ENCODE measurements around the gene NELL1.
"Not testable (repeated sequence)": the region's sequence is repeated elsewhere in the genome, so short reads cannot be mapped to it uniquely, and the experiment has no call there.

NELL1 gene

DNA sequence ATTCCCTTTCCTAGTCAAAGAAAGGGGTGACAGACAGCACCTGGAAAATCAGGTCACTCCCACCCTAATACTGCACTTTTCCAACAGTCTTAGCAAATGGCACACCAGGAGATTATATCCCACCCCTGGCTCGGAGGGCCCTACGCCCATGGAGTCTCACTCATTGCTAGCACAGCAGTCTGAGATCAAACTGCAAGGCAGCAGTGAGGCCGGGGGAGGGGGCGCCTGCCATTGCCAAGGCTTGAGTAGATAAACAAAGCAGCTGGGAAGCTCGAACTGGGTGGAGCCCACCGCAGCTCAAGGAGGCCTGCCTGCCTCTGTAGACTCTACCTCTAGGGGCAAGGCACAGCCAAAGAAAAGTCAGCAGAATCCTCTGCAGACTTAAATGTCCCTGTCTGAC, 602.8 kb downstream of the NELL1 start:
- DNase-seq (ENCODE audit: low read depth, low spot score); H3K27ac ChIP-seq: not testable (repeated sequence)

DNA sequence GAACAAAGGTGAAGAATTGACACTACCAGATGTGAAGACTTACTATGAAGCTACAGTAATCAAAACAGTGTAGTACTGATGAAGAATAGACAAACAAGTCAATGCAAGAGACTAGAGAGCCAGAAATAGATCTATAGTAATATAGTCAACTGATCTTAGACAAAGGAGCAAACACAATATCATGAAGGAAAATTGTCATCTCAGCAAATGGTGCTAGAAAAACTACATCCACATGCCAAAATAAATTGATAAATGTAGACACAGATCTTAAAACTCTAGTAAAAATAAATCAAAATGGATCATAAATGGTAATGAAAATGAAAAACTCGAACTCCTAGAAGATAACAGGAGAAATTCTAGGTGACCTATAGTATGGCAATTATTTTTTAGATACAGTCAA, 609.5 kb downstream of the NELL1 start:
- H3K27ac ChIP-seq, result no peak overlapping the region
- DNase-seq (ENCODE audit: low read depth, low spot score), result no peak

DNA sequence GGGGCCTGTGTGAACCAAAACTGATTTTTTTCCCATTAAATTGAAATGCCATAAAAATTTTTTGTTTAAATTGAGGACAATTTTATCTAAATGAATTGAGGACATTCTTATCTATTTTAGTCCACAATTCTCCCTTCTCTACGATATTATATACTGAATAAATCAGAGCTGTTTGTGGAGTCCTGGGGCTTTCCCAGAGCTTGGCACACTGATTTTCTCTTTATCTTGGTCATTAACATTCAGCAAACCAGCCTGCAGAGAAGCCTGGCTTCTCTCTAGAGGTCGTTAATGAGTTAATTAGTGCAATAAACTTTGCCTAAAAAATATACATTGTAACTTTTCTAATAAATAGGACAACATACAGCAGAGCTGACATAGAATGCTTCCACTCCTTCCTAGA, 615.7 kb downstream of the NELL1 start:
- no peak overlapping the region for H3K27ac ChIP-seq
- DNase-seq (ENCODE audit: low read depth, low spot score), result no peak

DNA sequence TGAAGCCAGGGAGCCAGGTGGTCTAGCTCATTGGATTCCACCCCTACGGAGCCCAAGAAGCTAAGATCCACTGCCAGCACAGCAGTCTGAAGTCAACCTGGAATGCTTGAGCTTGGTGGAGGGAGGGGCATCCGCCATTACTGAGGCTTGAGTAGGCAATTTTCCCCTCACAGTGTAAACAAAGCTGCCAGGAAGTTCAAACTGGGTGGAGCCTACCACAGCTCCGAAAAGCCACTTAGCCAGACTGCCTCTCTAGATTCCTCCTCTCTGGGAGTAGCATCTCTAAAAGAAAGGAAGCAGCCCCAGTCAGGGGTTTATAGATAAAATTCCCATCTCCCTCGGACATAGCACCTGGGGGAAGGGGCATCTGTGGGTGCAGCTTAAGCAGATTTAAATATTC, 620.3 kb downstream of the NELL1 start:
- no peak for DNase-seq (ENCODE audit: low read depth, low spot score)
- no peak overlapping the region for H3K27ac ChIP-seq

DNA sequence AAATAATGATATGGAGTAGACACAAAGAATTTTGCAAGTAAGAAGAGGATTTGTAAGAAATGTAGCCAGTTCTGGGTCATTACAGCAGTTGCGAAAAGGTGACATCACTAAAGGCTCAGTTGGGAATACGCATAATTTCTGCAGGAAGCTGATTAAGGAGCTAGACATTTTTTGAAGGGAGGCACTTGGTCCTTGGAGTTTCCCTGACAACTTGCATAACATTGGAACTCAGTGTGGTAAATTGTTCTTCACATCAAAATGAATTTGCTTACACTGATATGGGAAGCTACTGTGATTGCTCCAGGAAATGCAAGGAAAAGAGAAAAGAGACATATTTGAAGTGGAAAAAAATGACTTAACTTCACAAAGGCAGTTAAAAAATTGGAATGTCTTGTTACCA, 626.1 kb downstream of the NELL1 start:
- no peak for DNase-seq (ENCODE audit: low read depth, low spot score)
- H3K27ac ChIP-seq, result no peak overlapping the region

DNA sequence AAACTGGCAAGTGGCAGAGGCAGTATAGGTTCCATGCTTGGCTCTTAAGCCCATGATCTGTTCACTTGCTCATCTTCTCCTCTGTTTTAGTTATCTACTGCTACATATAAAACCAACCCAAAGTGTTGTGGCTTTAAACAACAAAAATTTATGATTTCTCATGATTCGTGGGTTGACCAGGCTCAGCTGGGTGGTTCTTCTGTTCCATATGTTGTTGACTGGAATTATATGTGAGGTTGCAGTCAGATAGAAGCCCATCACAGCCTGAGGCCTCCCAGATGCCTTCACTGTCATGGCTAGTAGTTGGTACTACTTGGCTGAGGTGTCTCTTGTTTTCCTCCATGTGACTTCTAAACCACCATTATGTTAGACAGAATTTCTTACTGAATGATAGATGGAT, 632.6 kb downstream of the NELL1 start:
- DNase-seq (ENCODE audit: low read depth, low spot score), result no peak
- no peak overlapping the region for H3K27ac ChIP-seq

DNA sequence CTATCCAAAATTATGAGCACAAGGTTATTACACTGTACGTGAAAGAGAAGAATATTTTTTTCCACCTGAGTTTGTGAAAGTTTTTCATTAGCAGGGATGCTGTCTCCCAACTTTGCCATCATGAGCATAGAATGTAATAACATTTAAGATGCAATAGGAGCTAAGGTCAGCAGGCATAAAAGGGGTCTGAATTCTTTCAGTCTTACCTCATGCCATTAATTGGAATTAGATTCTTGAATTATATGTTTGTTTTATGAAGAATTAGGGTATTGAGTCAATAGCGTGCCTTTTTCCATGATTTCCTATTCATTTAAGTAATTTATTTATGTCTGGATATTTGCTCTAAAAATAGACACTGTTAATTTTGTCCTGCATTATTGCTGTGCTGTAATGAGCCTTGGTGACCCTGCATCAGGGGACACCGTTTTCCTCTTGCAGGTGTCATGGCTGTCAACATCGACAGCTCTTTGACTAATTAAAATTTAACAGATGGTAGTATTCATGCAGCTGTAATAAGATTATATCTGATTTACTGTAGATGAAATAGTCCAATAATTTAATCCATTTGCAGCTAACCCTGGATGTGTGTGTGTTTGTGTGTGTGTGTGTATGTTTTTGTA, 637.5 kb downstream of the NELL1 start:
- no peak for DNase-seq (ENCODE audit: low read depth, low spot score)
- H3K27ac ChIP-seq, result no peak overlapping the region

DNA sequence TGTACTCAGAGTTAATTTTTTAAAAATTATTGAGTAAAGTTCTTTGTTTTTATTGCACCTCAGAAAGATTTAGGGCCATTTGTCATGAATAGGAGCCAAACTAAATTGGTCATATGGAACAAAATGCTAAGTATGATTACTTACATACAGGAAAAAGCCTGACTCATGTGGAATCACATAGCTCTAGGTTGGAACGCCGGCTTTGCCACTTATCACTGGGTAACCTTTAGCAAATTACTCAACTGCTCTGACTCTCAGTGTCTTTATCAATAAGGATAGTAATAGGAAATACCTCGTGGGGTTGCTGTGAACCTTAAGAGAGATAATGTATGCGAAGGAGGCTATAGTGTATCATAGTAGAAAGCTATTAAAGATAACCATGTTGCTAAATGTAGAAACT, 638.5 kb downstream of the NELL1 start:
- no peak for DNase-seq (ENCODE audit: low read depth, low spot score)
- H3K27ac ChIP-seq, result no peak overlapping the region

DNA sequence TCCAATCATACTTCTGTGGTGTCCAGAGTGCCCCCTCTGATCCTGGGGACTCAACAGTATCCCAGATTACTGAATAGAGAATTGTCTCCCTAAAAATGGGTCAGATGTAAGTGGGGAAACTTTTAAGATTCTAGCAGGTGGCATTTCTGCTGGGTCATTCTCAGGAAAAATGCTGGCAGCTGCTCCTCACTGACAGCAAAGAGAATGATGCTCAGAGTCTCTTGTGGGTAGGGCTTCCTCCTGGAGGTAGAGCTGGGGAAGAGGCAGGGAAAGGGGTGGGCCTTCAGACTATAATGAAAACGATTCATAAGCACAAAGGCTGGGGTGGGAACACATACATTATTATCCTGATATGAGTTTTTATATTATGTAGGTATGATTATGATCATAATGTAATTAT, 647.2 kb downstream of the NELL1 start:
- no peak for DNase-seq (ENCODE audit: low read depth, low spot score)
- no peak overlapping the region for H3K27ac ChIP-seq

DNA sequence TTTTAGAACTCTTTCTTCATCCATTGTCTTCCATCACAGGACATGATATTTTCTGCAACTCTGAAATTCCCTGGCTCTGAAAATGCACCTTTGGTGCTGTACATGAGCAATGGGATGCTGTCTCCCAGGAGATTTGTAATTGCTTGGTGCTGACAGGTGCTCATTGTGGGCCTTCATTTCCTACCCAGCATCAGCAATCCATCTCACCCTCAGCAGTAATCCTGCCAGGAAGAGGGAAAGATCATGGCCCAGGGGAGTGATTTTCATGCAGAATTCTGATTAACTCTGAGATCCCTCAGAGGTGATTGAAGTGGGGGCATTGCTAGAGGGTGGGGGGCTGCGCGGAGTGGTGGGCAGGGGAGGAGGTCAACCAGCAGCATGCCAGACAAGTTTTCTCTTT, 651.7 kb downstream of the NELL1 start:
- no peak for DNase-seq (ENCODE audit: low read depth, low spot score)
- no peak overlapping the region for H3K27ac ChIP-seq

DNA sequence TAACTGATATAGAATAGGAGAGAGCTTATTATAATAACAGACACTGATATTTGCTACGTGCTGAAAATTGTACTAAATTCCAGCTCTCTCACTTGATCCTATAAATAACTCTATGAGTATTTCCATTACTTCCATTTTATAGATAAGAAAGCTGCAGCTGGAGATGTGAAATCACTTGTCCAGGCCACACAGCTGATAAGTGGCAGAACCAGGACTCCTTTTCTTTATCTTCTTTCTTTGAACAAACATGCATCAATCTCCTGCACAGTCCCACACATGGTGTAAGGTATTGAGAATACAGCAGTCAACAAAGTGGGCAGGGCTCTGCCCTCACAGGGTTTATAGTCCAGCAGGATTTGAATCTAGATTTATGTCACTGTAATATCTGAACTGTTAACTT, 652.1 kb downstream of the NELL1 start:
- H3K27ac ChIP-seq, result no peak overlapping the region
- DNase-seq (ENCODE audit: low read depth, low spot score), result no peak

DNA sequence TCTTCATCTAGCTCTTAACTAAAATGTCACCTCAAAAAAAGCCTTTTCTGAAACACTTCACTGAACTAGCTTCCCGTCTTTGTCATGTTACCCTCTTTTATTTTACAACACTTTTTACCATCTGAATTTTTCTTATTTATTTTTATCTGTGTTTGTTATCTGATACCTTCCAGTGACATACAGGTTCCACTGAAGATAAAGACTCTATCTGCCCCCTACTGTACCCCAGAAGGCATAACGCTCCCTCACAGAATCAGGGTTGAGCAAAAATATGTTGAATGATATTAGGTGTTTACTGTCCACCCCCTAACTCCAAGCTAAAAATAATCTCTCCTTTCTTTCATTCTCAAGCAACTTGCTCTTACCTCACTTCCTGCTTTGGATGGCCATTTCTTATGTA, 654.2 kb downstream of the NELL1 start:
- DNase-seq (ENCODE audit: low read depth, low spot score), result no peak
- no peak overlapping the region for H3K27ac ChIP-seq

DNA sequence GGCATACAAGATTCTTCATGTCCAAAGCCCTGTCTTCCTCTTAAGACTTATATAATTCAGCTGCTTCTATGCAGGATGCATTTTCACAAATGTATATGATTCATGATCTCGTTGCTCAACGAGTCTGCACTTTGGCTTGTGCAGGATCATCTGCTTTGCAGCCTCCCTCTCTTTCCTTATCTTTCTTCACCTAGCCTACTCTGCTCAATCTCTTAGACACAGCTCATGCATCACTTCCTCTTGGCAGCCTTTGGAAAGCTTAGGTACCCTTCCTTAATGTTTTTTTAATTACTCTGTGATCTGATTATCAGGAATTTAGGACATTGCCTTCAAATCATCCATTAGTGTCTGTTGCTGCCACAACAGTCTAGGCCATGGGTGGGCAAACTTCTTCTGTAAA, 673.8 kb downstream of the NELL1 start:
- no peak overlapping the region for H3K27ac ChIP-seq

DNA sequence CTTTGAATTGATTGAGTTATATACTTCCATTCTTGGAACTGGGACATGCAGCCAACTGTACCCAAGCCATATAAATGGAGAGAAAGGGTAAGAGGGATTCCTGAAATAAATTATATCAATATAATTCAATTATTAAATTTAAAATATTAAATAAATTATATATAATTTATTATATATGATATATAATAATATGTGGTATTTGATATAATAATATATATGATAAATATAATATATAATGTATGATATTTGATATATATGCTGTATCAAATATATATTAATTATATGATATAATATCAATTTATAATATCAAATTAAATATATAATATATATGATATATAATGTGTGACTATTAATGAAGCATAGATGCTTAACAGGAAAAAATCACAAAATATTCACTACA, 677.0 kb downstream of the NELL1 start:
- no peak for DNase-seq (ENCODE audit: low read depth, low spot score)
- no peak overlapping the region for H3K27ac ChIP-seq

More for the DNA sequence above, 673.8 kb downstream of the NELL1 start:
- no peak for DNase-seq (ENCODE audit: low read depth, low spot score)

DNA sequence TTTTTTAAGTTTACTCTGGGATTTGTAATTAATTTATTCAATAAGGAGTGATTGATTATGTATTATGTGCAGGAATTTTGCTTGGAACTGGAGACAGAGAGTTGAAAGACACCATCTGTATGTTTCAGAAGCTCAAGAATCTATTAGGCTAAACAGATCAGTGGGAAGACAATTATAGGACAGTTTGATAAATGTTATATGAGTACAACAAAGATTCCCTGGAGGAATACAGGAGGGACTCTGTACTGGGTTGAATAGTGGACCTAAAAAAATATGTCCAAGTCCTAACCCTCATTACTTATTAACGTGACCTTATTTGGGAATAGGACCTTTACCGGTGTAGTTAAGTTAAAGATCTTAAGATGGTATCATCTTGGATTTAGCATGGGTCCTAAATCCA, 681.2 kb downstream of the NELL1 start:
- no peak for DNase-seq (ENCODE audit: low read depth, low spot score)
- H3K27ac ChIP-seq, result no peak overlapping the region

DNA sequence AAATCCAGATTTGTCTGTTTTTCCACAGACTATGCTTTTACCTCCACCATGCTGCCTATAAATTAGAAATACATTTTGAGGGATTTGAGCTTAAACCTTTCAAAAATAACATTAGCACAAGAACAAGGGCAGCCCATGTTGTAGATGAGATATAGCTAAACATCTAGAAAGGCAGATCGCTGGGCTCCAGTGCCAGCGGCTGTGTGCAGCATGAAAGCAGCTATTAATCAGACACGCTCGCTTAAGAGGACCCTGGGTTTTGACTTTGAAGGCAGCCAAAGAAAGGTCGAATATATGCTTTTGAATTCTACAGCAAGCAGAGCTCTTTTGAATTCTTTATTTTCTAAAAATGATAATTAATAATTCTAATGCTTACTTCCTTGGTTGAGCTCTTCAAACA, 684.0 kb downstream of the NELL1 start:
- no peak overlapping the region for H3K27ac ChIP-seq
- DNase-seq (ENCODE audit: low read depth, low spot score), result no peak

DNA sequence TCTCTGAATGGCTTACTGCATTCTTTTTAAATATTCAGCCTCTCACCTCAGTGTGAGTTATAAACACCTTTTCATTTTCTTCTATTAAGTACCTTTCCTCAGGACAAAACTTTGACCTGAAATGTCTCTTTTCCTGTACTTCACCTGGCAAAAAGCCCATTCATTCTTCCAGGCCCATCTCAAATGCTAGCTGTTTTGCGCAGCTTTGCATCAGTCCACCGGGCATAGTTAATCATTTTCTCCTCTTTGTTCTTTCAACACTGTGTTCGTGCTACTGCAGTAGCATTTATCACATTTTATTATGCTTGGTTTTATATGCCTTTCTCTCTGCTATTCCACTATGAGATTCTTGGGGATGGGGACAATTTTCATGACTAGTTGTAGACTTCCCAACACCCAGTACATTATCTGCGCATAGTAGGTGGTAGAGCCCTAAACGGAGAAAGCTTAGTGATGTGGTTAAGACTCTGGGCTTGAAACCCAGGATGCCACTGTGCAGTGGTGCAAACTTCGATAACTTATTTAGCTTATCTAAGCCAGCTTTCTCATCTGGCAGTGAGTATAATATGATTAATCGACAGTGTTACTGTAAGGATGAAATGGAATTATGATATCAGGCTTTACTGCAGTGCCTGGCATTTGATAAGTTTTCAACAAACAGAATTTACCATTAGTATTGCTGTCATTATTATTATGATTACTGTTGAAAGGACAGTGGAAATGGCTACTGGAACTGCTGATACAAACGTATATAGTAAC, 695.7 kb downstream of the NELL1 start:
- DNase-seq (ENCODE audit: low read depth, low spot score), result no peak
- no peak overlapping the region for H3K27ac ChIP-seq

DNA sequence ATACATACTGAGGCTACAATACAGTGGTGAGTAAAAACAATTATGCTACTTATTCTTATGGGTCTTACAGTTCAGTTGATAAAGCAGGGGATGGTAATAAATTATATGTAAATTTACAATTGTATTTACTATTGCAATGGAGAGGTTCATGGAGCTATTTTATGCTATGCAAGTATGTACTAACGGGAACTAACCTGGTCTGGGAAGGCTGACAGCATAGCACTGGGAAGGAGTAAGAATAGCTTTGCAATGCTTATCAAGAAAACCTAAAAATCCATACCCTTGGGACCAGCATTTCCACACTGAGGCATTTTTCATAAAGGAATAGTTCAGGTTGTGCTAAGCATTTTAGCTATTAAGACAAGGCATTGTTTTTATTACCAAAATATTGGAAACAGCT, 700.6 kb downstream of the NELL1 start:
- H3K27ac ChIP-seq, result no peak overlapping the region
- no peak for DNase-seq (ENCODE audit: low read depth, low spot score)

DNA sequence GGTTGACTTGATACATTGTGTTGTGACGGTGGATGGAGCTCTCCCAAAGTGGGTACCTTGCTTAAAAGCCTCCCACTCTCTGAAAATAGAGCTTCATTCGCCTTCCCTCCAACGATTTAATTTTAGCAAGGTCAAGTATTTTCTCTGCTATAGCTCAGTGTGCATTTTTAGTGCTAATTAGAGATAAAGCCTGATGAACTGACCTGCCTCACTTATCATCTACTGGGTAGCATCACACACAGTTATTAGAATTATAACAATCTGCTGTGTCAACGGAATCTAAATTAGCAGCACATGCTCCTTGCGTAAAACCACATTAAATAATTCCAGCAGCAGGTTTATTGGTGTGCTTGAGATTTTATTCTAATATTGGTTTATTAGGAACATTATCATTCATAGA, 701.7 kb downstream of the NELL1 start:
- no peak for DNase-seq (ENCODE audit: low read depth, low spot score)
- H3K27ac ChIP-seq, result no peak overlapping the region

DNA sequence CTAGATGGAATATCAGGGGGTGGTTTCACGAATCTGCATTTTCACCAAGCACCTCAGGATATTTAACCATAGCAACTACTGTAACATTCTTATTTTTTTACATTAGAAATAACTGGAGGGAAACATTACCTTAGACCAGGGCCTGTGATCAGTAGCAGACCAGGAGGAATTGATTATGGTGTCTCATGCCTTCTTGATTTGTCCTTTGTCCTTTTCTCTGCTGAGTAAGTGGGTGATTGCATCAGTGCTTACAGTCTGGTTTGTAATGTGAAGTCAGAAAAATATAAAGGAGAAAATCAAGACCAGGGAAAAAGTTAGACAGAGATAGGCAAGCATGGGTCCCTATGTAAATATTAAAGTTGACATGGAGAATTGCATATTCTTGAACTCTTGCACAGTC, 703.3 kb downstream of the NELL1 start:
- DNase-seq (ENCODE audit: low read depth, low spot score), result no peak
- H3K27ac ChIP-seq, result no peak overlapping the region

DNA sequence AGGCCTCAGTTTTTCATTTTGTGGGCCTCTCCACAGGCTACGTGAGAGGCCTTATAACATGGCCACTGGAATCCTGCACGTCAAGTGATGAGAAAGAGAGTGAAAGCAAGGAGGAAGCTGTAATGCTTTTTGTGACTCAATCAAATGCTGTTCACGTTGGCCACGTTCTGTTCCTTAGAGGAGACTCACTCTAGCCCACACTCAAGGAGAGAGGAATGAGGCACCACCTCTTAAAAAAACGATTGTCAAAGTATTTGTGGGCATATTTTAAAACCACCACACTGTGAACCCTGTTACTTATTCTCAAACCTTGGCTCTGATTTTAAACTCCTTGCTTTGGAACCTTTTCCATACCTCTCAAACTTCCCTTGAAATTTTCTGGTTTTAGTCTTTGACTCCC, 705.0 kb downstream of the NELL1 start:
- DNase-seq (ENCODE audit: low read depth, low spot score), result no peak
- no peak overlapping the region for H3K27ac ChIP-seq
